Spinal cord (tissue), 10 donors: ENCODE results near the gene GGCT. TPM values are rescaled to one million over a fixed set of nuclear protein-coding genes. Genes with fewer than 3 reads are reported as not detected.

Experiments used
- DNase-seq, 6 donors: peaks; one replicate each; pipeline versions ENCODE4 v3.0.0 to v3.0.0-alpha.2; 2013 to 2015; ENCODE audit warnings: low spot score in 6 of 6, low read depth in 4 of 6
- H3K27ac ChIP-seq: one replicate; pipeline ENCODE4 v1.5.1; 2013; ENCODE audit warnings: low read depth, low read length, control low read depth
- H3K27me3 ChIP-seq: one replicate; pipeline ENCODE4 v1.6.1; 2013; ENCODE audit warnings: low read length; ENCODE audit not compliant: control insufficient read depth, insufficient read depth
- H3K36me3 ChIP-seq: one replicate; pipeline ENCODE4 v1.6.1; 2013; ENCODE audit warnings: low read length; ENCODE audit not compliant: control insufficient read depth, insufficient read depth
- H3K4me1 ChIP-seq: one replicate; pipeline ENCODE4 v1.6.1; 2013; ENCODE audit warnings: low read length; ENCODE audit not compliant: control insufficient read depth, insufficient read depth
- H3K4me3 ChIP-seq: one replicate; pipeline ENCODE4 v1.5.1; 2013; ENCODE audit warnings: low read depth, low read length, control low read depth
- H3K9me3 ChIP-seq: one replicate; pipeline ENCODE4 v1.6.1; 2013; ENCODE audit warnings: low read length; ENCODE audit not compliant: control insufficient read depth, insufficient read depth
- WGBS: methylation state at CpG from one replicate; pipeline ENCODE4 v1.1.5; 2013; ENCODE audit warnings: missing lambda C conversion rate; ENCODE audit not compliant: insufficient coverage; 5-methylcytosine and 5-hydroxymethylcytosine counted together
- long read RNA-seq, 4 donors: transcript quantifications; one replicate each; lab custom pipeline, GENCODE V29; 2026
- polyA plus RNA-seq, 2 donors: library from polyadenylated mRNA; unstranded; fragments of 120-200 nt; gene quantifications; one replicate each; pipeline ENCODE4 v1.2.1, GENCODE V29; 2013; ENCODE audit not compliant: insufficient read length in 2 of 2
- total RNA-seq, 2 donors: library from RNA; depleted of rRNA in 1 of 2; stranded (reverse); fragments of 120-200 nt in 1 of 2; fragments of >200 nt in 1 of 2; gene quantifications; one replicate each; pipeline versions ENCODE4 v1.2.3 to v1.2.4, GENCODE V29; 2013 to 2014
- donor health status: healthy.

GGCT gene
- 10 to 100 TPM; 23.4 to 35.9 TPM for total RNA-seq
- polyA plus RNA-seq, result 10 to 100 TPM; 37.6 to 46.2 TPM
- long read RNA-seq, donor 1, transcript GGCT-207 (3 exons, 1,012 nt), result minor isoform, 5 of 23 reads
- long read RNA-seq, donor 1, transcript GGCT-202 (4 exons, 1,173 nt), result major isoform, 17 of 23 reads
- long read RNA-seq, donor 1, partial matches to known transcripts, result 0 of 23 reads
- long read RNA-seq, donor 1, other reads (novel, unspliced or antisense), result 0 of 23 reads
- long read RNA-seq, donor 2, transcript GGCT-202 (4 exons, 1,173 nt), result major isoform, 8 of 11 reads
- long read RNA-seq, donor 2, partial matches to known transcripts, result 0 of 11 reads
- long read RNA-seq, donor 2, other reads (novel, unspliced or antisense), result 0 of 11 reads
- long read RNA-seq, donor 3, transcript GGCT-202 (4 exons, 1,173 nt), result major isoform, 8 of 19 reads
- long read RNA-seq, donor 3, partial matches to known transcripts, result 9 of 19 reads
- long read RNA-seq, donor 3, other reads (novel, unspliced or antisense), result 0 of 19 reads
- long read RNA-seq, donor 4, transcript GGCT-202 (4 exons, 1,173 nt), result major isoform, 26 of 51 reads
- long read RNA-seq, donor 4, transcript GGCT-207 (3 exons, 1,012 nt), result minor isoform, 8 of 51 reads
- long read RNA-seq, donor 4, partial matches to known transcripts, result 16 of 51 reads
- long read RNA-seq, donor 4, other reads (novel, unspliced or antisense), result 0 of 51 reads

- Histone ChIP-seq H3K9me3 (no peaks in the 10 kb centered on the region), H3K27me3 (no peaks in the 10 kb centered on the region), H3K4me3 (peak within 1 kb of the TSS; percentile 98), H3K27ac (peak within 1 kb of the TSS; percentile 84), H3K4me1 (peaks cover 10% of the 10 kb centered on the region), H3K36me3 (no peaks in the 10 kb centered on the region)
- WGBS, result 0% methylated on average over 64 of the region's 64 CpGs
- peak; percentile 93 to 99 (median 96) for DNase-seq
Observed at GRCh38 chr7:30504301-30505173, at the start of gene GGCT. Gene GGCT (minus strand): TSS chr7:30504829. CDS start chr7:30504709, 120 bp downstream.

- peaks cover 14% of the 10 kb centered on the region for H3K4me1 ChIP-seq
- H3K4me3 ChIP-seq, result no peak overlapping the region
- no peak overlapping the region for H3K27ac ChIP-seq
- H3K9me3 ChIP-seq, result no peaks in the 10 kb centered on the region
- no peaks in the 10 kb centered on the region for H3K27me3 ChIP-seq
- H3K36me3 ChIP-seq, result no peaks in the 10 kb centered on the region
- DNase-seq, result peak in 1 of 6 donors; percentile 26
- WGBS, result 94% methylated on average over 2 of the region's 3 CpGs
Observed at GRCh38 chr7:30553546-30553945, 48.9 kb upstream of the GGCT start.

- Histone ChIP-seq H3K9me3 (no peaks in the 10 kb centered on the region), H3K4me1 (peaks cover 14% of the 10 kb centered on the region), H3K36me3 (no peaks in the 10 kb centered on the region), H3K27ac (no peak overlapping the region), H3K4me3 (no peak overlapping the region), H3K27me3 (no peaks in the 10 kb centered on the region)
- peak in 1 of 6 donors; percentile 26 for DNase-seq
Observed at GRCh38 chr7:30553141-30553540, 48.5 kb upstream of the GGCT start.

GRCh38 chr7:30552330-30552729 is 47.7 kb upstream of the GGCT start:
- Histone ChIP-seq H3K27me3 (no peaks in the 10 kb centered on the region), H3K36me3 (peaks cover 2% of the 10 kb centered on the region), H3K9me3 (no peaks in the 10 kb centered on the region), H3K4me1 (peaks cover 14% of the 10 kb centered on the region), H3K4me3 (no peak overlapping the region), H3K27ac (no peak overlapping the region)
- no CpG with 5 or more reads among the region's 1 CpG for WGBS
- no peak for DNase-seq

GRCh38 chr7:30549931-30550493 is 45.4 kb upstream of the GGCT start:
- Histone ChIP-seq H3K27ac (no peak overlapping the region), H3K9me3 (no peaks in the 10 kb centered on the region), H3K4me3 (no peak overlapping the region), H3K36me3 (peaks cover 2% of the 10 kb centered on the region), H3K4me1 (peaks cover 6% of the 10 kb centered on the region), H3K27me3 (no peaks in the 10 kb centered on the region)
- no CpG with 5 or more reads among the region's 7 CpGs for WGBS
- no peak for DNase-seq

- Histone ChIP-seq H3K4me3 (no peak overlapping the region), H3K27me3 (no peaks in the 10 kb centered on the region), H3K27ac (no peak overlapping the region), H3K4me1 (peaks cover 6% of the 10 kb centered on the region), H3K36me3 (peaks cover 2% of the 10 kb centered on the region), H3K9me3 (no peaks in the 10 kb centered on the region)
- DNase-seq, result peak in 5 of 6 donors; percentile 52 to 91 (median 63)
- WGBS, result 12% methylated on average over 3 of the region's 6 CpGs
Observed at GRCh38 chr7:30548845-30549244, 44.2 kb upstream of the GGCT start.

- H3K4me1 ChIP-seq, result peaks cover 6% of the 10 kb centered on the region
- 98% methylated on average over 4 of the region's 4 CpGs for WGBS
- H3K27ac ChIP-seq, result no peak overlapping the region
Observed at GRCh38 chr7:30546596-30546995, 42.0 kb upstream of the GGCT start.

GRCh38 chr7:30545791-30546555 is 41.3 kb upstream of the GGCT start:
- WGBS, result 53% methylated on average over 3 of the region's 5 CpGs

More at GRCh38 chr7:30546596-30546995, 42.0 kb upstream of the GGCT start:
- H3K27me3 ChIP-seq, result no peaks in the 10 kb centered on the region
- no peaks in the 10 kb centered on the region for H3K9me3 ChIP-seq
- no peak for DNase-seq
- H3K36me3 ChIP-seq, result peaks cover 2% of the 10 kb centered on the region
- no peak overlapping the region for H3K4me3 ChIP-seq

More at GRCh38 chr7:30545791-30546555, 41.3 kb upstream of the GGCT start:
- Histone ChIP-seq H3K27me3 (no peaks in the 10 kb centered on the region), H3K9me3 (no peaks in the 10 kb centered on the region), H3K4me1 (peaks cover 2% of the 10 kb centered on the region), H3K27ac (no peak overlapping the region), H3K36me3 (peaks cover 2% of the 10 kb centered on the region), H3K4me3 (no peak overlapping the region)
- no peak for DNase-seq
